Measurements from ENCODE around the gene CUBN. TPM values are rescaled to one million over a fixed set of nuclear protein-coding genes. Genes with fewer than 3 reads are reported as not detected.
A peak's percentile ranks its signal among the peaks of the same experiment; 100 is the strongest.

The CUBN gene
- total and polyA plus RNA-seq, 8 donors: 0.28 to 1.3 (median 0.66) TPM

DNA sequence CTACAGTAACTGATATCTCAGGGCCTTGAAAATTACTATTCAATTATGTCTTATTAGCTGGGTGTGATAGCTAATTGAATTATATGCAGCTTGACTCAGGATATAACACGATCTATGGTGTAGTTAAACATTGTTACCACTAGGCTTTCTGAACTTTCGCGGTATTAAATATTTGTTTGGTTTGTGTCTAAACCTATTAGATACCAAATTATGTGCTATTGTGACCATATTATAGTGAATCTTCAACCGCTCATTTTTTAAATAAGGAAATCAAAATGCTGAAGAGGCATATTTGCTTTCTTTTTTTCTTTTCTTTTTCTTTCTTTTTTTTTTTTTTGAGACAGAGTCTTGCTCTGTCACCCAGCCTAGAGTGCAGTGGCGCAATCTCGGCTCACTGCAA lies 213.1 kb downstream of the CUBN start:
- 85 to 94% methylated on average over 6 of the region's 6 CpGs for WGBS, 2 donors

GRCh38 chr10:16915300-16915699 lies 214.3 kb downstream of the CUBN start:
- no peaks in the 10 kb centered on the region for H3K9me3 ChIP-seq
- no peak for ATAC-seq
- 62 to 83% methylated on average over 2 of the region's 2 CpGs for WGBS, 2 donors
- no peak for TF ChIP-seq CTCF (IDR thresholded peaks at IDR 0.05)
- H3K36me3 ChIP-seq: no peaks in the 10 kb centered on the region
- no peak for FAIRE-seq
- no peak overlapping the region for H3K27ac ChIP-seq
- no peak for DNase-seq
- H3K4me1 ChIP-seq: no peaks in the 10 kb centered on the region
- intact Hi-C loops (cut with DNase I): no loop called here
- no peak overlapping the region for H3K4me3 ChIP-seq
- no peaks in the 10 kb centered on the region for H3K27me3 ChIP-seq

More for the DNA sequence above, 213.1 kb downstream of the CUBN start:
- ATAC-seq (no peak), FAIRE-seq (no peak), DNase-seq (no peak)
- no peak for TF ChIP-seq CTCF (IDR thresholded peaks at IDR 0.05)
- Histone ChIP-seq H3K27ac (no peak overlapping the region), H3K36me3 (no peaks in the 10 kb centered on the region), H3K4me3 (no peak overlapping the region), H3K4me1 (no peaks in the 10 kb centered on the region), H3K27me3 (no peaks in the 10 kb centered on the region), H3K9me3 (no peaks in the 10 kb centered on the region)
- intact Hi-C loops (cut with DNase I): no loop called here

- ATAC-seq (no peak), FAIRE-seq (no peak), DNase-seq (no peak)
- WGBS, 2 donors: 79 to 86% methylated on average over 4 of the region's 4 CpGs
- intact Hi-C loops (cut with DNase I): no loop called here
- Histone ChIP-seq H3K4me3 (no peak overlapping the region), H3K4me1 (no peaks in the 10 kb centered on the region), H3K27me3 (no peaks in the 10 kb centered on the region), H3K36me3 (no peaks in the 10 kb centered on the region), H3K27ac (no peak overlapping the region), H3K9me3 (no peaks in the 10 kb centered on the region)
- TF ChIP-seq CTCF (IDR thresholded peaks at IDR 0.05): no peak
These were observed 216.3 kb downstream of the CUBN start for GRCh38 chr10:16913266-16913665.

GRCh38 chr10:16910793-16911164 lies 218.8 kb downstream of the CUBN start:
- ATAC-seq: peak in 2 of 4 donors; percentile 26 to 49
- intact Hi-C loops (cut with DNase I): no loop called here
- WGBS, 2 donors: 72 to 80% methylated on average over 4 of the region's 4 CpGs

More at GRCh38 chr10:16910793-16911164, 218.8 kb downstream of the CUBN start:
- Histone ChIP-seq H3K27ac (no peak overlapping the region), H3K36me3 (no peaks in the 10 kb centered on the region), H3K9me3 (no peaks in the 10 kb centered on the region), H3K4me3 (no peak overlapping the region), H3K27me3 (no peaks in the 10 kb centered on the region), H3K4me1 (no peaks in the 10 kb centered on the region)
- DNase-seq (no peak), FAIRE-seq (no peak)
- no peak for TF ChIP-seq CTCF (IDR thresholded peaks at IDR 0.05)

Measured in pancreas (tissue), 10 donors.